ENCODE data around the gene DEPP1. TPM values are rescaled to one million over a fixed set of nuclear protein-coding genes. Genes with fewer than 3 reads are reported as not detected.

The DEPP1 gene
- total RNA-seq, 1 donor from 2014 or later = 33.0 TPM

DNA sequence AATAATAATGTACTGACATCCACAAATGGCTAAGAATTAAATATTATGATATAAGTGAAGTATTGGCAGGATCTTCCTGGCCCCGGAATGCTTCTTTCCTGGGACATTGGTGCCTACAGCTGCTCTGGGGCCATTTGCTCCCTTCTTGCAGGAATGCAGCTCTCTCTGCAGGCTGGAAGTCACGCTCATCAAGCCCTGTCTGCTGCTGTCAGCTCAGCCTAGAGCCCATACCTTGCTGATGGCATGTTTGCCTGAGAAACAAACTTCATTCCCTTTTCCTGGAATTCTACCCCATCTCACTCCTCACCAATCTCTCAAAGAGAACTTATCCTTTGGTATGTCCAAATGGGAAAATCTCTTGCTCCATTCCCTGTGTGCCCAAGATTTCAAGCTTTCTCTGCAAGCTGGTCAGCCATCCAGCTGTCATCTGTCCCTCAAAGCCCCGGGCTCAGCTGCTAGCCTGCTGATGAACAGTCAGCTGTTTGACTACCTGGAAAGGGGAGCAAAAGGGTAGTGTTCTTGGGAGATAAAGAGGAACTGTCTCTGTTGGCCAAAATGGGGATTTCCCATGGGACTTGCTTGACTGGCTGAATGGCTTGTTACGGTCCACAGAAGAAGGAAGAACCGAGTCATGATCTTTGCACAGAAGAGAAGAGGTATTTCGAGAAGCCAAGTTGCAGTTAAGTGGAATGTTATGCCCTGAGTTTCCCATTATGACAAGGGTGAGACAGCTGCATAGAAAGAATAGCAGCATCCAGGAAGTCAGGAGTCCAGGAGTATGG, 31.0 kb downstream of the DEPP1 start:
- DNase-seq (ENCODE audit: missing footprints) (peak; percentile 57), ATAC-seq (peak; percentile 9)
- intact Hi-C loops (cut with DNase I) = no loop called here

DNA sequence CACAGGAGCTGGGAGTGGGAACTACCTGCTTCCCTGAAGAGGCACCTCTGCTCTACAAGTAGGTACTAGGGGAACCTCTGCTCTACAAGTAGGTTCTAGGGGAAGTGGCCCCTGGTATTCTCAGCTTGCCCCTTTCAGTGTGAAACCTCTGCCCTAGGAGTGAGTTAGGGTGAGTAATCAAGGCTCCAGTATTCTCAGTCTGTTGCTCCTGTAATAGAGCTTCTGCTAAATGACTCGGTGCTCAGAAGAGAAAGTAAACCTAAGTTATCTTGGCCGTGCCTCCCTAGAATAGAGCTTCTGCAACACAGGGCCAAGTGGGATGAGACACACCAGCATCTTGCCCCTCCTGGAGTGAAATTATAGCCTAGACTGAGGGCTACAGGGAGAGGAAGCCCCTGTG, 32.4 kb downstream of the DEPP1 start:
- ATAC-seq (no peak), DNase-seq (ENCODE audit: missing footprints) (no peak)
- intact Hi-C loops (cut with DNase I) = no loop called here

DNA sequence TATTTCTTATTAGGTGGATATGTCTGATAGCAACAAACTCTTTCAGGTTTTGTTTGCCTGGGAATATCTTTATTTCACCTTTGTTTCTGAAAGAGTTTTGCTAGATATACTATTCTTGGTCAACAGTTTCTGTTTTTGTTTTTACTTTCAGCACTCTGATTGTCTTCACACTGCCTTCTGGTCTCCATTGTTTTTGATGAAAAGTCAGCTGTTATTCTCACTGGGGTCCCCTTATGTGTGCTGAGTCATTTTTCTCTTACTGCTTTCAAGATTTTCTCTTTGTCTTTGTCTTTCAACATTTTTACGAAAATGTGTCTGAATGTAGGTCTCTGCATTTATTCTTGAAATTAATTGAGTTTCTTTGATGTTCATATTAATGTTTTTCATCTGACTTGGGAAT, 34.3 kb downstream of the DEPP1 start:
- intact Hi-C loops (cut with DNase I) = no loop called here
- no peak for ATAC-seq
- no peak for DNase-seq (ENCODE audit: missing footprints)

DNA sequence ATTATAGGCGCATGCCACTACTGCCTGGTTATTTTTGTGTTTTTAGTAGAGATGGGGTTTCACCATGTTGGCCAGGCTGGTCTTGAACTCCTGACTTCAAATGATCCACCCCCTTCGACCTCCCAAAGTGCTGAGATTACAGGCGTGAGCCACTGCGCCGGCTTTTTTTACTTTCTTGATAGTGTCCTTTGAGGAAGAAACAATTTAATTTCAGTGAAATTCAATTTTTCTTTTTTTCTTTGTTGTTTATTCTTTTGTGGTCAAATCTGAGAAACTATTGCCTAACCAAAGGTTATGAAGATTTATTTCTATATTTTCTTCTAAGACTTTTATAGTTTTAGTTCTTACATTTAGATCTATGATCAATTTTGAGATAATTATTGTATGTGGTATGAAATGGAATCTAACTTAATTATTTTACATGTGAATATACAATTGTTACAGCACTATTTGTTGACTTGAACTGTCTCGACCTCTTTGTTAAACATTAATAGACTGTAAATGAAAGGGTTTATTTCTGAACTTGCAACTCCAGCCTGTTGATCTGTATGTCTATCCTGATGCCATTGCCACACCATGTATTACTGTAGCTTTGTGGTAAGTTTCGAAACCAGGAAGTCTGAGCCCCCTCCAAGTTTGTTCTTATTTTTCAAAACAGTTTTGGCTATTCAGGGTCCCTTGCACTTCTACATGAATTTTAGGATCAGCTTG, 38.8 kb downstream of the DEPP1 start:
- DNase-seq (ENCODE audit: missing footprints) (no peak), ATAC-seq (no peak)
- intact Hi-C loops (cut with DNase I) = no loop called here

DNA sequence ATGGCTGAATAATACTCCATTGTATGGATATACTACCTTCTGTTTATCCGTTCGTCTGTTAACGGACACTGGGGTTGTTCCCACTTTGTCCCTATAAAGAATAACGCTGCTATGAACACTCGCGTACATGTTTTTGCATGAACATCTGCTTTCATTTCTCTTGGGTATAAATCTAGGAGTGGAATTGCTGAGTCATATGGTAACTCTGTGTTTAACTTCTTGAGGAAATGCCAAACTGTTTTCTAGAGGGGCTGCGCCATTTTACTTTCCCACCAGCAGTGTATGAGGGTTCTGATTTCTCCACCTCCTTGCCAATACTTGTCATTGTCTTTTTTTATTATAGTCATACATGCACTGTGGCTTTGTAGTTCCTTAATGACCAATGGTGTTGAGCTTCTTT, 39.7 kb downstream of the DEPP1 start:
- intact Hi-C loops (cut with DNase I) = no loop called here
- ATAC-seq (no peak), DNase-seq (ENCODE audit: missing footprints) (no peak)

DNA sequence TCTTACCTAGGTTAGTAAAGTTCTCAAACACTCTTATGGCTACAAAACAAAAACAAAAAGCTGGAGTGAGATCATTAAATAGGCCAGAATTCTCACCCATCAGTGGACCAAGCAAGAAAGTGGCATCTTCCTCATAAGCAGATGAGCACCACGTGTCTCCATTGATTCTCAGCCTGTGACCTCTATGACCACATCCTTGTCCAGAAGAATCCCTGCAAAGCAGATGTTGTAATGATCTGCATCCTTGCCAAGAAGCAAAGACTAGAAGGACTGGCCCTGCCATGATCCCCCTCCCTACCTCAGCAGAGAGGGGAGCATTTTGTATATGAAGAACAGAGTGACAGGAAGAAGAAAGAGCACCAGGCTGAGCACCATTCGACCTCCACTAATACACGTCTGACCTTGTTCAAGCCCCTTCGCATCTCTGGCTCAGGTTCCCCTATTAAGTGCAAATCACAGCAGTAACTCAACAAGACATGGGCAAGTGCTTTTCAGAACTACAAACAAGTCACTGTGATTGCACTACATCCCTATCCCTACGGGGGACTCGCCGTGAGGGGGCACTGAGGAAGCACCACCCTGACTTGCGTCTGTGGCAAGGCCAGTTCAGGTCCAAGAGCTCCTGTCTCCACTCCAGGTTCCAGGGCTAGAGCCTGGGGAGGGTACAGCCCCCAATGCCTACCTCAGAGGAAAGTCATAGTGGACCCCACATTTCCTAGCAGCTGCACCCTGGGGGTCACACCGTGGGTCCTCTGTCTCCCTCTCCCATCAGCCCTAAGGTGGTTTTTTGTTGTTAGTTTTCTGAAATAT, 41.2 kb downstream of the DEPP1 start:
- ATAC-seq = no peak
- no peak for DNase-seq (ENCODE audit: missing footprints)
- intact Hi-C loops (cut with DNase I) = no loop called here

DNA sequence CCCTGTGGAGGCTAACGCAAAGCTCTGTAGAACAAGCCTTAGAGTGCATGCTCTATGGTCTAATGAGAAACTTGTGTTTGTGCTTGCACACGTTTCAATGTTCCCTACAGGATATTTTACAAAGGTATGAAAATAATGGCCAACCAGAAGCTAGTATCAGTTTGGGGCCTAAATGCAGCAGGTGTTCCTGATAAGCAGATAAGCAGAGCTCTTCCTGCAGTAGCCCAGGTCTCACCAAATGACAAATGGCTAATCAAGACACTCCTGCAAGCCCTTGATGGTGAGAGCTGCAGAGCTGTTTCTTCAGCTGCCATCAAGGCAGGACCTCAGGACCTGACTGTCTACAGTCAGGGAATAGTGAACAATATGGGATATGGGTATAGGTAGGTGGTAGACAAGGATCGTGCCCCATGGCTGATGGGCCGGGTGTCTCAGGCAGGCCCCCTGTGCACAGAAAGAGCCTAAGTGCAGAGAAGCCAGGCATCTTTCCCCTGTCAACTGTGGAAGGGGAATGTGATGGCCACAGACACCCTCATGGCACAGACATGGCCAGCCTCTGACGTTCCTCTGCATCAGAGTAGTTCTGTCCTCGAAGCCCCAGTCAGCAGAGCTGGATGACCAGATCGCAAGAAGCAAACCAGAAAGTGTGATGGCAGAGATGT, 42.2 kb downstream of the DEPP1 start:
- ATAC-seq = no peak
- intact Hi-C loops (cut with DNase I) = no loop called here
- no peak for DNase-seq (ENCODE audit: missing footprints)

DNA sequence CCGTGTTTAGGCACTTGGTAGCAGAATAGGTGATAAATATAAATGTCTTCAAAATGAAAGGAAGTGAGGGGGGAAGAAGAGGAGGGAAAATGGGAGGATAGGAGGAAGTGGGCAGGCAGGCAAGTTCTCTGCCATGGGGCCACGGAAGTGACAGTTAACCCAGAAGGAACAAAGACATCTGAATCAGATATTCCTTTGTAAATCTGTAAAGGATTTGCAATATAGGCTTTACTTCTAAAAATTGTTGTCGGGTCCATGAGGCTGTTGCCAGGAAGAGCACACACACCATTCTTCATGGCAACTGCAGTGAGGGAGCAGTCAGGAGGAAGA, 42.7 kb downstream of the DEPP1 start:
- intact Hi-C loops (cut with DNase I) = no loop called here
- DNase-seq (ENCODE audit: missing footprints) = no peak
- ATAC-seq = no peak

DNA sequence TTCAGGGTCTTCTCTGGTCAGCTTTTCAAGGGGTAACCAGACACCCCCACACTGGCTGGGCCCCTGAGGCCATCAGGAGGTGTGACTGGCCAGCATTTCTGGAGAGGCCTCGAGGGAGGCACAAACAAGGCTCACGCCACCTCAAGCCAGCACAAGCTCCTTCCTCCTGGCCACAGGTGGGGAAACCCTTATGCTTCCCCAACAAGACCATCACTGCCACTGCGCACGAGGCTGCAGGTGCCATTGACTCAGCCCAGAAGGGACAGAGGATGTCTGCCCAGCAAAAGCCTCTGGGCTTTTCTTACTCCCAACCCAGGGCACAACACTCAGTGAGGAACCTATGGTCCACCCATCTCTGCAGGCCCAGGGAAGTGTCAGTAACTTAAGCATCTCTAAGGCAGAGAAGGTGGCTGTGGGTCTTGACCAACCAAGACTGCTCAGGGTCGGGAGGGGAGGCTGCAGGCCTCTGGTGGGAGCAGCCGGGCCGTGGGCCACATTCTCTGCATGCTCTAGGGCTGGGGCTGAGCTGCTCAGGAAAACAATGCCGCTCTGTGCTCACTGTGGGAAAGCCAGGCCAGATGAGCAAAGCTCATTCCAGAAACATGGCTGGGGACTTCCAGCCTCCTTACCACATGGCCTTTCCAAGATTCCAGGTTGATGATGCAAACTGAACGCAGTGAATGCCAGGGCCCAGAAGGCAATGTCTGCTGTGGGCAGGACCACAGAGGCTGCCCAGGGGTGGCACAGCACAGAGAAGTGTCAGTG, 43.2 kb downstream of the DEPP1 start:
- ATAC-seq (peak; percentile 88), DNase-seq (ENCODE audit: missing footprints) (peak; percentile 88)
- intact Hi-C loops (cut with DNase I) = no loop called here

DNA sequence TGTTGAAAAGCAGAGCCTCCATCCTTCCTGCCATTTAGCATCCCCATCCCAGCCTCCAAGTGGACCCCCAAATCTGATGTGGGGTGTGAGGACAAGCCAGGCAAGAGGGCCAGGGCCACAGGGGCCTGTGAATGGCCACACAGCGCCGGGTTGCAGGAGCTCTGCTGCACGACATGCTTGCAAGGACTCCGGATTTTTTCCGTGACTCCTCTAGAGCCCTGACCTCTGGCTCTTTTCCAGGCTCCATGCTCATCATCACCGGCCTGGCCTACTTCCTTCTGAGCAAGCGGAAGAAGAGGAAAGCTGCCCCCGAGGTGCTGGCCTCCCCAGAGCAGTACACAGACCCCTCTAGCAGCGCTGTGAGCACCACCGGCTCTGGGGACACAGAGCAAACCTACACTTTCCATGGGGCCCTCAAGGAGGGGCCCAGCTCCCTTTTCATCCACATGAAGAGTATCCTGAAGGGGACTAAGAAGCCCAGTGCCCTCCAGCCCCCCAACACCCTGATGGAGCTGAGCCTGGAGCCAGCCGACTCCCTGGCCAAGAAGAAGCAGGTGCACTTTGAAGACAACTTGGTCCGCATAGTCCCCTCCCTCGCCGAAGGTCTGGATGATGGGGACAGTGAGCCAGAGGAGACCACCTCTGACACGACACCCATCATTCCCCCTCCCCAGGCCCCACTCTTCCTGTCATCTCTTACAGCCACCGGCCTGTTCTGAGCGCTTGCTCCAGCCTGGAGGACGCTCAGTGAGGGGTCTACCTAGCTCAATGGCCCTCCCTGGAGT, 44.0 kb downstream of the DEPP1 start:
- intact Hi-C loops (cut with DNase I) = no loop called here
- DNase-seq (ENCODE audit: missing footprints) = no peak

DNA sequence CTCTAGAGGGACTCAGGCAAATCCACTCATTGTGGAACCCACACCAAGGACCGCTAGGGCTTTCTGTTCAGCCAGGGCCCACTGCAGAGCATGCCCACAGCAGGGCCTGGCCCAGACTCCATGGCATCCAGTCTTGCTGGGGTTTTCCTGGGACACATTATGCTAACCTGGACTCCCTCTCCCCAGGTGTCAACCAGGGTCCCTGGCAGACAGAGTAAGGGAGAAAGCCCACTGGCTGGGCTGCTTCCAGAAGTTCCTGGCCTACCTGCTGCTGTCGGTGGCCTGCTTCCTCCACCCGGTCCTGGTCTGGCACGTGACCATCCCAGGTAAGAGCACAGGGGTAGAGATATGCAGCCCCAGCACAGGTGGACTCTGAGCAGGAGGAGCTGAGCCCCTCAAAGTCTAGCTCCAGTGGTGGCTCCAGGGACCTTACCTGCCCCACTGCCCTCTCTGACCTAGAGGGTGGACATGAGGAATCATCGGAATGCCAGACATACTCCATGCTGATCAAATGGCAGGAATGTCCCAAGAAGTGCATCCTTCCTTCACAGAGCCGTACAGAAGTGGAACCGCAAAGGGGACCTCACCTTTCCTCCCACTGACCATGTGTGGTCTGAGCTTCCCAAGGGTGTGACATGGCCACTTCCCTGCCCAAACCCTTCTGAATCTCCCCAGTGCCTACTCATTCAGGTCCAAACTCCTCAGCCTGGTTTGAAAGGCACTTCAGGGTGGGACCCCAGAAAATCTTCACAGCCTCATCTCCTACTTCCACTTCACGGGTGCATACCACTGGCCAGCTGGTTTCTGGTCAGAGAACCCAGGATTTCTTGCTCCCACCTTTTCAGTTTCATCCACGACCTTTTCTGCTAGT, 44.9 kb downstream of the DEPP1 start:
- ATAC-seq (no peak), DNase-seq (ENCODE audit: missing footprints) (no peak)
- intact Hi-C loops (cut with DNase I) = no loop called here

More for the DNA sequence above, 44.0 kb downstream of the DEPP1 start:
- no peak for ATAC-seq

DNA sequence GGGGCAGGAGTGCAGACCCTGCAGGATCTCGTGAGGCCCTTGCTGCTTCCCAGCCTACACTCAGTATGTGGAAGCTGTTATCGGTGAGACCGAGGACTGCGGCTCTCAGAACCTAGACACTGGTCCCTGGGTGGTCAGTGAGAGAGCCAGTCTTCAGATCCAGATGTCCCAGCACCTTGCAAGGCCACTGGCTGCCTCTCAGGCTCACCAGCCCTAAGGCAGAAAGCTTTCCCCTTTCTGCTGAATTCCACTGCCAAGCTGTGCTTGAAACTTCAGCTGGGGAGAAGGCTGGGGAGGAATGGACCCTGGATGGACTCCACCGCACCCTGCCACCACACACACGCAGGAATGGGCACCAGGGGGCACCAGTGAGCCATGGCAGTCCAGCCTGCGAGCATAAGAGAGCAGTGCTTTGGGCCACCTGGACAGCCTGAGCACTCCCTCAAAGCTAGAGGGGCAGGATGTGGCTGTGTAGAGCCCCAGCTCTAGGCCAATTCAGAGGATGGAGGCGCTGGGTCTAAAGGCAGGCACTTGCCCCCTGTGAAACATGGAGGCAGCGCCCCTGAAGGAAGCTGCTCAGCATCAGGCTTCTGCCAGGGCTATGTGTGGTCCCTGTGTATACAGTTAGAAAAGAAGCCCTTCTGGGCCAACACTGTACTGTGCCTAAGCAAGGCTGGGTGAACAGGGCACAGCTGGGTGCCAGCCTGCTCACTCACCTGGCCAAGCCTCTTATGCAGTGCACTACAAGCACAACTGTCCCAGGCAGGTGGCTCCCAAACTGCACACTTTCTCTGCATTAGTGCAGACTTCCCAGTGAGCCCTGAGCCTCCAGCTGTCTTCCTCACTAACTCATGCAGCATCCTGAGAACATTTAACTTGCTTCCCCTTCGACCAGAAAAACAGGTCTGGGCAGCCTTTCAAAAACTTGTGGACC, 45.8 kb downstream of the DEPP1 start:
- DNase-seq (ENCODE audit: missing footprints) (peak; percentile 96), ATAC-seq (peak; percentile 88)
- intact Hi-C loops (cut with DNase I) = loop anchor here (1.0 kb wide), 1 partner anchor 43 kb away; no protein-coding TSS in a partner anchor

DNA sequence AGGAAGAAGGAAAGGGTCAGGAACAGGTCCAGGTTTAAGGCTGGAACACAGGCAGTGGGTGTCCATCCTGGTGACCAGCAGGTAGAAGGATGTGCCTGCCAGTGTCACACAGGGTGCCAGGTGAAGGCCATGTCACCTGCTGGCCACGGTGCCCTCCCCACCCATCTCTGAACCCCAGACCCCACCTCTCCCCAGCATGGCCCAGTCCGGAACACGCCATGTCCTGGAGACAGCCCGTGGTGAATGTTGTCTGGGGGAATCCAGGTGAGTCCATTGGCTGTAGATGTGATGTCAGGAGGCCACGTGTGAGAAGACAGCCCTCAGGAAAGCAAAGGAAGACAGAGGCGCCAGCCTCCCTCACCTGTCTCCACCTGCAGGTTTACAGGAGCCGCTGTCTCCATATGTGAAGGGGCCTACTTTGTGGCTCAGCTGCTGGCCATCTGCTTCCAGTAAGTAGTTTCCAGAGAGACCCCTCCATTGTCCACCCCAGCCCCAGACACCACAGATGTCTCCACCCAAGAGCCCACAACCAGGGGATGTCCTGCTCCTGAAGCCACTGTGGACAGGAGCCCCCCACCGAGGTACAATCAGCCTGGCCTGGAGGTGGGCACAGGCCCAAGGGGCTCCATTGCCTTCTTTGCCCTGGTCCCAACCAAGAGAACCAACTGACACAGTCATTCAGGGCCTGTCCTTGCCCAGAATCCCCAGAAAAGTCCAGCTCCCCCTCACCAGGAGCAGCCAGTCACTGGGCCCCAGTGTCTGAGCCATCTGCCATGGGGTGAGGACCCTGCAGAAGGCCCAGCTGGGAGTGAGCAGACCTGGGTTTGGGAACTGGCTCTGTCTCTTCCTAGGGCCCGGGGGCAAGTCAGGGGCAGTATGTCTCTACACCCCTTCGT, 46.7 kb downstream of the DEPP1 start:
- DNase-seq (ENCODE audit: missing footprints) = no peak
- intact Hi-C loops (cut with DNase I) = loop anchor here (1.0 kb wide), 1 partner anchor 43 kb away; no protein-coding TSS in a partner anchor
- no peak for ATAC-seq

DNA sequence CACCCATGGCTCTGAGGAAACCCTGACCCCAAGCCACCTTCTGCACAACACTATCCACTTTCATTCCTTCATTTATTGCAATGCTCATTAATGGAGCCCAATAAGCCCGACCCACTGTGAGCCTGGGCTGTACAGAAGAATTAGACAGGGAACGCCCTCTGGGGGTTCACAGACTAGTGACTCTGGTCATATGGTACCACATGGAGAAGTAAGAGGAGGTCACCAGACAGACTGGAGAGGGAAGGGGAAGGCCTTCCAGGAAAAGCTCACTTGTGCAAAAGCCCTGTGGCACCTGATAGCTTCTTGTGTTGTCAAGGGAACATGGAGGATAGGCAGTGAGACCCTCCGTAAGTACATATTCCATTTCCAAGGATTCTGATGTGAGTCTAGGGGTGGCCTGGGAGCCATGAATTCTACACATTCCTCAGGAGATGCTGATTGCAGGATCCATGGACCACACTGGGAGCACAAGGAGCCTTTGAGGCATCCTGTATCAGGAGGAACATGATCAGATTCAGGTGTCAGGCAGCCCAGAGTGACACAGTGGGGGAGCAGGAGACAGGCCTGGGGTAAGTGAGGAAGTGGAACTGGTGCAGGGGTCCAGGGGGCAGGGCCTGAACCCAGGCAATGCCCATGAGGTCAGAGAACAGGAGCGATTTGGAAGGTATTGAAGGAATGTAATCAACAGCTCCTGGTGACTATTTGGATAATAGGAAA, 47.5 kb downstream of the DEPP1 start:
- ATAC-seq (no peak), DNase-seq (ENCODE audit: missing footprints) (no peak)
- intact Hi-C loops (cut with DNase I) = no loop called here
